GM12878 (cell line): ENCODE measurements around the gene TM9SF4. TPM values are rescaled to one million over a fixed set of nuclear protein-coding genes. Genes with fewer than 3 reads are reported as not detected.

Source experiments
- ATAC-seq: fragments of 200-7000 bp; cut with Tn5 transposase; 3 replicates; pipeline ENCODE4 v1.9.1; 2020; ENCODE audit warnings: mild to moderate bottlenecking, moderate library complexity
- BruUV-seq: library from RNA; stranded (reverse); fragments of 400-500 nt; replicated peaks from 2 replicates; lab custom pipeline; 2021; lab: Mats Ljungman, UMichigan
- CTCF ChIA-PET: fragments of 300-600 bp; sonication (Branson Sonifier 250); formaldehyde crosslinking; extraction: SDS; loops from one replicate; lab custom pipeline; 2021; ENCODE audit warnings: inconsistent platforms; lab: Yijun Ruan, JAX
- POLR2A ChIA-PET: fragments of 350-600 bp; formaldehyde crosslinking; extraction: SDS; loops from one replicate; lab custom pipeline; 2021; ENCODE audit warnings: inconsistent platforms; lab: Charles Lee
- RAD21 ChIA-PET: fragments of 300-600 bp; sonication (Branson Sonifier 250); formaldehyde crosslinking; loops from one replicate; lab custom pipeline; 2023; ENCODE audit warnings: antibody characterized with exemption; ENCODE audit not compliant: unreplicated experiment; lab: Charles Lee
- SMC1A ChIA-PET: fragments of 300-600 bp; sonication (Branson Sonifier 250); formaldehyde crosslinking; loops from one replicate; lab custom pipeline; 2023; ENCODE audit not compliant: unreplicated experiment, uncharacterized antibody; lab: Charles Lee
- DNase-seq: peaks from one replicate; pipeline ENCODE4 v3.0.0-alpha.2; 2011; ENCODE audit warnings: low read depth, low spot score
- FAIRE-seq: peaks from 3 replicates; lab custom pipeline; 2011; peaks lifted over from hg19 to GRCh38; lab: Jason Lieb, UNC
- H2AFZ ChIP-seq: 2 replicates; pipeline ENCODE4 v1.6.0; 2011; ENCODE audit warnings: low read depth, low read length, control low read depth; ENCODE audit not compliant: control insufficient read depth
- H3K27ac ChIP-seq: 2 replicates; pipeline ENCODE4 v1.5.1; 2011; ENCODE audit warnings: control low read depth; ENCODE audit not compliant: control insufficient read depth, insufficient read depth
- H3K27me3 ChIP-seq, 2 experiments: replicated peaks in 1 of 2; 2 replicates each; pipeline versions ENCODE4 v1.6.0 to v1.6.1; 2011; ENCODE audit warnings: low read length in 1 of 2; ENCODE audit not compliant: control insufficient read depth in 2 of 2, insufficient read depth in 2 of 2
- H3K36me3 ChIP-seq, 2 experiments: 2 replicates each; pipeline ENCODE4 v1.5.1; 2011; ENCODE audit warnings: low read length in 1 of 2; ENCODE audit not compliant: control insufficient read depth in 2 of 2, insufficient read depth in 2 of 2
- H3K4me1 ChIP-seq: 2 replicates; pipeline ENCODE4 v1.6.1; 2011; ENCODE audit warnings: mild to moderate bottlenecking, low read length, moderate library complexity, mixed read lengths; ENCODE audit not compliant: control insufficient read depth, insufficient read depth
- H3K4me2 ChIP-seq: 2 replicates; pipeline ENCODE4 v1.6.0; 2011; ENCODE audit warnings: control low read depth; ENCODE audit not compliant: control insufficient read depth, insufficient read depth
- H3K4me3 ChIP-seq: fragments of 200-600 bp; sonication (generic); 2 replicates; pipeline ENCODE4 v1.5.1; 2016
- H3K79me2 ChIP-seq: 2 replicates; pipeline ENCODE4 v1.6.0; 2011; ENCODE audit warnings: low read length; ENCODE audit not compliant: control insufficient read depth, insufficient read depth
- H3K9ac ChIP-seq: 2 replicates; pipeline ENCODE4 v1.8.0; 2011; ENCODE audit warnings: low read length, control low read depth, mixed read lengths; ENCODE audit not compliant: control insufficient read depth, insufficient read depth
- H3K9me3 ChIP-seq: replicated peaks from 3 replicates; pipeline ENCODE4 v1.5.1; 2011; ENCODE audit warnings: mild to moderate bottlenecking, low read length; ENCODE audit not compliant: control insufficient read depth, insufficient read depth
- H4K20me1 ChIP-seq: 2 replicates; pipeline ENCODE4 v1.6.0; 2011; ENCODE audit not compliant: control insufficient read depth, insufficient read depth
- BMI1 ChIP-seq: fragments of 450-650 bp; IDR thresholded peaks from 2 replicates; pipeline ENCODE4 v1.6.1; 2016; ENCODE audit warnings: mild to moderate bottlenecking, moderate library complexity, borderline replicate concordance
- CHD2 ChIP-seq: IDR thresholded peaks from 2 replicates; pipeline ENCODE4 v1.6.1; 2011; ENCODE audit warnings: low read depth, low read length, improper control_type of control experiment, borderline replicate concordance
- FOXK2 ChIP-seq: fragments of 450-650 bp; IDR thresholded peaks from 2 replicates; pipeline ENCODE4 v1.6.1; 2017; ENCODE audit warnings: mild to moderate bottlenecking, moderate library complexity
- PKNOX1 ChIP-seq: fragments of 450-650 bp; IDR thresholded peaks from 2 replicates; pipeline ENCODE4 v1.6.1; 2016; ENCODE audit warnings: mild to moderate bottlenecking
- POLR2AphosphoS2 ChIP-seq: IDR thresholded peaks from 2 replicates; pipeline ENCODE4 v1.6.1; 2011; ENCODE audit warnings: low read depth, mild to moderate bottlenecking, low read length, improper control_type of control experiment, moderate library complexity
- SREBF2 ChIP-seq: IDR thresholded peaks from 2 replicates; pipeline ENCODE4 v1.6.1; 2012; ENCODE audit warnings: mild to moderate bottlenecking, low read length
- WGBS: methylation state at CpG from one replicate; pipeline ENCODE4 v1.1.6; 2016; ENCODE audit warnings: low lambda C conversion rate; ENCODE audit not compliant: insufficient replicate concordance, insufficient coverage; ENCODE audit errors: missing lambda C conversion rate; 5-methylcytosine and 5-hydroxymethylcytosine counted together
- in situ Hi-C: fragments of 300-500 bp; cut with MboI; formaldehyde crosslinking; loops from 9 replicates; pipeline ENCODE4 v1.14.3; 2018; ENCODE audit warnings: mixed read lengths
- intact Hi-C: fragments of 100-400 bp; cut with micrococcal nuclease; formaldehyde crosslinking; loops from one replicate; pipeline ENCODE4 v1.14.2; 2022; ENCODE audit not compliant: unreplicated experiment
- polyA plus RNA-seq, 11 experiments: library from polyadenylated mRNA; depleted of rRNA in 4 of 11; unstranded in 6 of 11; stranded (reverse) in 5 of 11; fragments of >200 nt; fragmentation: Nextera tagmentation in 4 of 11; fragmentation: Illumina TruSeq in 1 of 11; extraction: Ambion mirVana in 4 of 11; extraction: Trizol in 1 of 11; gene quantifications; 1 replicate in 1 of 11; 2 replicates in 10 of 11; pipeline versions ENCODE4 v1.2.1 to v1.2.3, GENCODE V29; 2011 to 2016; ENCODE audit warnings: inconsistent platforms in 2 of 11, missing spikeins in 2 of 11, low read depth in 1 of 11
- total RNA-seq, 4 experiments: library from RNA; depleted of rRNA in 3 of 4; stranded (reverse); fragments of >200 nt in 3 of 4; fragmentation: Illumina TruSeq in 1 of 4; extraction: Trizol in 1 of 4; gene quantifications; 2 replicates each; pipeline versions ENCODE4 v1.2.1 to v1.2.3, GENCODE V29; 2013 to 2021
- TF ChIP-seq, protein P1 (sequence below), 3 experiments: IDR thresholded peaks in 2 of 3; conservative IDR thresholded peaks in 1 of 3; 2 replicates each; pipeline ENCODE4 v1.5.1; 2011; ENCODE audit warnings: low read depth in 3 of 3, low read length in 3 of 3, mild to moderate bottlenecking in 3 of 3, control low read depth in 2 of 3, moderate library complexity in 2 of 3, inconsistent platforms in 1 of 3, mixed read lengths in 1 of 3; ENCODE audit not compliant: control insufficient read depth in 2 of 3, insufficient read depth in 1 of 3; ENCODE audit errors: extremely low read depth in 1 of 3

Gene TM9SF4
- total and polyA plus RNA-seq, 10 of the 15 experiments (the other 5 are each of a cell fraction or from before 2014, with no cell fraction given): 8.5 to 47.8 (median 24.3) TPM

- ChIA-PET SMC1A (no interaction called here), CTCF (interaction anchor here (1.0 kb wide), 1 partner anchor 11 kb away, joined by 4 read pairs; no protein-coding TSS in a partner anchor), RAD21 (no interaction called here), POLR2A (no interaction called here)
- H3K9ac ChIP-seq: no peak overlapping the region
- in situ Hi-C loops (no loop called here), intact Hi-C loops (no loop called here)
- H3K4me1 ChIP-seq: no peaks in the 10 kb centered on the region
- no peaks in the 10 kb centered on the region for H3K27me3 ChIP-seq
- DNase-seq (no peak), ATAC-seq (no peak), FAIRE-seq (no peak)
- no peak overlapping the region for H3K4me2 ChIP-seq
- WGBS: 100% methylated on average over 3 of the region's 3 CpGs
- peaks cover 26% of the 10 kb centered on the region in 2 experiments for H3K36me3 ChIP-seq
- H4K20me1 ChIP-seq: no peaks in the 10 kb centered on the region
- no TSS peak for BruUV-seq
- H3K4me3 ChIP-seq: no peak overlapping the region
- no peaks in the 10 kb centered on the region for H3K79me2 ChIP-seq
- H2AFZ ChIP-seq: no peak overlapping the region
- no peak overlapping the region for H3K27ac ChIP-seq
- TF ChIP-seq FOXK2 (no peak), BMI1 (no peak), SREBF2 (no peak), CHD2 (no peak), PKNOX1 (no peak), POLR2AphosphoS2 (no peak)
- TF ChIP-seq, protein P1, sequence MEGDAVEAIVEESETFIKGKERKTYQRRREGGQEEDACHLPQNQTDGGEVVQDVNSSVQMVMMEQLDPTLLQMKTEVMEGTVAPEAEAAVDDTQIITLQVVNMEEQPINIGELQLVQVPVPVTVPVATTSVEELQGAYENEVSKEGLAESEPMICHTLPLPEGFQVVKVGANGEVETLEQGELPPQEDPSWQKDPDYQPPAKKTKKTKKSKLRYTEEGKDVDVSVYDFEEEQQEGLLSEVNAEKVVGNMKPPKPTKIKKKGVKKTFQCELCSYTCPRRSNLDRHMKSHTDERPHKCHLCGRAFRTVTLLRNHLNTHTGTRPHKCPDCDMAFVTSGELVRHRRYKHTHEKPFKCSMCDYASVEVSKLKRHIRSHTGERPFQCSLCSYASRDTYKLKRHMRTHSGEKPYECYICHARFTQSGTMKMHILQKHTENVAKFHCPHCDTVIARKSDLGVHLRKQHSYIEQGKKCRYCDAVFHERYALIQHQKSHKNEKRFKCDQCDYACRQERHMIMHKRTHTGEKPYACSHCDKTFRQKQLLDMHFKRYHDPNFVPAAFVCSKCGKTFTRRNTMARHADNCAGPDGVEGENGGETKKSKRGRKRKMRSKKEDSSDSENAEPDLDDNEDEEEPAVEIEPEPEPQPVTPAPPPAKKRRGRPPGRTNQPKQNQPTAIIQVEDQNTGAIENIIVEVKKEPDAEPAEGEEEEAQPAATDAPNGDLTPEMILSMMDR (IDR thresholded peaks at IDR 0.05 in 2 of 3, conservative IDR thresholded peaks at IDR 0.05 in 1 of 3; ENCODE audit: control insufficient read depth in 2 of 3, extremely low read depth in 1 of 3, insufficient read depth in 1 of 3, low read depth in 3 of 3, low read length in 3 of 3): no peak
- H3K9me3 ChIP-seq: no peaks in the 10 kb centered on the region
Measured at GRCh38 chr20:32162351-32162750, 52.8 kb downstream of the TM9SF4 start.
